K562 (cell line): ENCODE results near the gene UCHL5. TPM values are rescaled to one million over a fixed set of nuclear protein-coding genes. Genes with fewer than 3 reads are reported as not detected.
A peak's percentile ranks its signal among the peaks of the same experiment; 100 is the strongest.

Experiments
- ARID1B ChIP-seq: fragments of 450-650 bp; IDR thresholded peaks from 2 replicates; pipeline ENCODE4 v1.6.1; 2016; ENCODE audit warnings: antibody characterized with exemption, mild to moderate bottlenecking, inconsistent platforms
- CBFA2T3 ChIP-seq: fragments of 450-650 bp; IDR thresholded peaks from 2 replicates; pipeline ENCODE4 v1.6.1; 2017
- CBX2 ChIP-seq: fragments of 200-600 bp; sonication (generic); IDR thresholded peaks from one replicate; pipeline ENCODE4 v1.6.1; 2012; ENCODE audit warnings: mild to moderate bottlenecking, low read length, inconsistent platforms; ENCODE audit not compliant: insufficient read depth, poor library complexity, severe bottlenecking
- CHD4 ChIP-seq: fragments of 200-600 bp; sonication (generic); IDR thresholded peaks from 3 replicates; pipeline ENCODE4 v1.6.1; 2012; ENCODE audit warnings: low read depth, mild to moderate bottlenecking, mixed read lengths, low read length, inconsistent platforms; ENCODE audit not compliant: insufficient read depth, insufficient replicate concordance, poor library complexity, severe bottlenecking
- CREB1 ChIP-seq, 2 experiments: sonication (generic) in 1 of 2; formaldehyde crosslinking in 1 of 2; IDR thresholded peaks; 2 replicates each; pipeline versions ENCODE4 v1.6.1 to v1.8.0; 2012 to 2022; ENCODE audit warnings: inconsistent platforms in 1 of 2, mild to moderate bottlenecking in 1 of 2, missing genetic modification reagents in 1 of 2, moderate library complexity in 1 of 2
- CXXC5 ChIP-seq: fragments of 250-450 bp; sonication (Bioruptor Pico); IDR thresholded peaks from 2 replicates; pipeline ENCODE4 v1.8.0; 2022; ENCODE audit warnings: inconsistent platforms, mild to moderate bottlenecking, moderate library complexity
- ESRRB ChIP-seq: fragments of 250-450 bp; sonication (Bioruptor Pico); IDR thresholded peaks from 2 replicates; pipeline ENCODE4 v1.5.0; 2020; ENCODE audit warnings: mild to moderate bottlenecking, moderate library complexity, borderline replicate concordance
- PCBP2 ChIP-seq: fragments of 200-400 bp; formaldehyde crosslinking; IDR thresholded peaks from 2 replicates; pipeline ENCODE4 v1.6.1; 2018; ENCODE audit warnings: low read length, low read depth, mild to moderate bottlenecking, moderate library complexity; ENCODE audit not compliant: poor library complexity, severe bottlenecking
- POLR2AphosphoS2 ChIP-seq: IDR thresholded peaks from 2 replicates; pipeline ENCODE4 v1.6.1; 2012; ENCODE audit warnings: low read length, improper control_type of control experiment
- SMAD4 ChIP-seq: fragments of 250-450 bp; sonication (Bioruptor Pico); conservative IDR thresholded peaks from 2 replicates; pipeline ENCODE4 v1.8.0; 2021; ENCODE audit warnings: inconsistent platforms, mild to moderate bottlenecking, moderate library complexity
- TEAD4 ChIP-seq, 2 experiments: sonication (generic) in 1 of 2; formaldehyde crosslinking in 1 of 2; IDR thresholded peaks; 2 replicates each; pipeline versions ENCODE4 v1.6.1 to v1.8.0; 2012 to 2022; ENCODE audit warnings: borderline replicate concordance in 1 of 2, inconsistent platforms in 1 of 2, low read length in 1 of 2, mild to moderate bottlenecking in 1 of 2, missing genetic modification reagents in 1 of 2
- THRAP3 ChIP-seq: fragments of 450-650 bp; IDR thresholded peaks from 2 replicates; pipeline ENCODE4 v1.6.1; 2016; ENCODE audit warnings: mild to moderate bottlenecking, inconsistent platforms, borderline replicate concordance
- VEZF1 ChIP-seq: fragments of 200-800 bp; sonication (Bioruptor generic); IDR thresholded peaks from 2 replicates; pipeline ENCODE4 v1.6.1; 2017; ENCODE audit warnings: missing genetic modification characterization, missing compliant biosample characterization
- ZNF12 ChIP-seq: sonication (generic); formaldehyde crosslinking; IDR thresholded peaks from 2 replicates; pipeline ENCODE4 v1.4.0; 2020; ENCODE audit warnings: mild to moderate bottlenecking, missing genetic modification reagents
- ZNF175 ChIP-seq: fragments of 200-800 bp; sonication (Bioruptor generic); IDR thresholded peaks from 2 replicates; pipeline ENCODE4 v1.6.1; 2016; ENCODE audit warnings: low read depth, mild to moderate bottlenecking, missing genetic modification characterization, missing compliant biosample characterization
- ZNF507 ChIP-seq: conservative IDR thresholded peaks from 2 replicates; pipeline ENCODE4 v1.6.1; 2017; ENCODE audit warnings: missing genetic modification characterization, missing compliant biosample characterization
- polyA plus RNA-seq, 8 experiments: library from polyadenylated mRNA; depleted of rRNA in 4 of 8; stranded (reverse) in 5 of 8; unstranded in 3 of 8; fragments of >200 nt; fragmentation: Nextera tagmentation in 2 of 8; fragmentation: Illumina TruSeq in 1 of 8; extraction: Ambion mirVana in 2 of 8; extraction: Trizol in 1 of 8; gene quantifications; 2 replicates each; pipeline versions ENCODE4 v1.2.1 to v1.2.3, GENCODE V29; 2011 to 2014; ENCODE audit warnings: inconsistent platforms in 1 of 8, missing spikeins in 1 of 8
- total RNA-seq, 7 experiments: library from RNA; depleted of rRNA in 6 of 7; stranded (reverse); fragments of >200 nt in 6 of 7; fragmentation: Illumina TruSeq in 2 of 7; extraction: Trizol in 2 of 7; gene quantifications; 2 replicates each; pipeline versions ENCODE4 v1.2.1 to v1.2.3, GENCODE V29; 2011 to 2021; ENCODE audit warnings: low replicate concordance in 1 of 7
- TF ChIP-seq, protein P1 (sequence below), 2 experiments: IDR thresholded peaks in 1 of 2; conservative IDR thresholded peaks in 1 of 2; 2 replicates each; pipeline ENCODE4 v1.6.1; 2016; ENCODE audit warnings: low read depth in 2 of 2, mild to moderate bottlenecking in 1 of 2, missing compliant biosample characterization in 1 of 2, missing genetic modification characterization in 1 of 2, moderate library complexity in 1 of 2

UCHL5 gene
- total and polyA plus RNA-seq, 9 of the 15 experiments (the other 6 are each of a cell fraction or from before 2014, with no cell fraction given) = 61.0 to 206 (median 122) TPM

- TF ChIP-seq VEZF1 (CRISPR knock-in tag) = no peak
- no peak for TF ChIP-seq THRAP3
- TF ChIP-seq CREB1 (IDR thresholded peaks at IDR 0.05) = no peak
- TF ChIP-seq CREB1 (CRISPR knock-in tag; IDR thresholded peaks at IDR 0.05) = no peak
- no peak for TF ChIP-seq CXXC5
- no peak for TF ChIP-seq PCBP2
- TF ChIP-seq ZNF12 (CRISPR knock-in tag) = no peak
- TF ChIP-seq POLR2AphosphoS2 = no peak
- TF ChIP-seq ZNF507 (tag) = no peak
- TF ChIP-seq ARID1B = peak; percentile 63
- TF ChIP-seq CBFA2T3 = peak; percentile 81
- TF ChIP-seq, protein P1, sequence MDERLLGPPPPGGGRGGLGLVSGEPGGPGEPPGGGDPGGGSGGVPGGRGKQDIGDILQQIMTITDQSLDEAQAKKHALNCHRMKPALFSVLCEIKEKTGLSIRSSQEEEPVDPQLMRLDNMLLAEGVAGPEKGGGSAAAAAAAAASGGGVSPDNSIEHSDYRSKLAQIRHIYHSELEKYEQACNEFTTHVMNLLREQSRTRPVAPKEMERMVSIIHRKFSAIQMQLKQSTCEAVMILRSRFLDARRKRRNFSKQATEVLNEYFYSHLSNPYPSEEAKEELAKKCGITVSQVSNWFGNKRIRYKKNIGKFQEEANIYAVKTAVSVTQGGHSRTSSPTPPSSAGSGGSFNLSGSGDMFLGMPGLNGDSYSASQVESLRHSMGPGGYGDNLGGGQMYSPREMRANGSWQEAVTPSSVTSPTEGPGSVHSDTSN (CRISPR knock-in tag; IDR thresholded peaks at IDR 0.05; ENCODE audit: low read depth) = no peak
- TF ChIP-seq, protein P1 (tag; conservative IDR thresholded peaks at IDR 0.05; ENCODE audit: low read depth) = no peak
- TF ChIP-seq ESRRB (CRISPR knock-in tag) = no peak
- TF ChIP-seq TEAD4 (IDR thresholded peaks at IDR 0.05; ENCODE audit: low read length) = peak; percentile 74
- TF ChIP-seq TEAD4 (CRISPR knock-in tag; IDR thresholded peaks at IDR 0.05; ENCODE audit: borderline replicate concordance) = no peak
- TF ChIP-seq SMAD4 (CRISPR knock-in tag) = no peak
- TF ChIP-seq CBX2 = no peak
- no peak for TF ChIP-seq ZNF175 (CRISPR knock-in tag)
- no peak for TF ChIP-seq CHD4
- TF ChIP-seq, all 486 proteins: peak for 11
Observed at GRCh38 chr1:192976576-192976975, 82.6 kb downstream of the UCHL5 start (continued).
